IMR-90 (cell line): ENCODE measurements around the gene MR1. TPM values are rescaled to one million over a fixed set of nuclear protein-coding genes. Genes with fewer than 3 reads are reported as not detected.

Experiments
- polyA plus RNA-seq, 3 experiments: library from polyadenylated mRNA; depleted of rRNA; stranded (reverse); fragments of >200 nt; gene quantifications; 2 replicates each; pipeline ENCODE4 v1.2.3, GENCODE V29; 2012; ENCODE audit warnings: low replicate concordance in 1 of 3
- total RNA-seq: library from RNA; depleted of rRNA; stranded (reverse); fragments of >200 nt; gene quantifications from 2 replicates; pipeline ENCODE4 v1.2.3, GENCODE V29; 2012; rRNA removed

Gene MR1
- total and polyA plus RNA-seq, 2 of the 4 experiments (the other 2 are of a cell fraction), result 6.0 to 6.1 TPM

Other genes starting within 250 kb of the MR1 start
- 1.7 and 1.8 TPM in 2 replicates for gene KIAA1614, start 121.1 kb upstream of the MR1 start, total RNA-seq
- 3.0 and 3.5 TPM in 2 replicates for gene KIAA1614, start 121.1 kb upstream of the MR1 start, polyA plus RNA-seq (2012; rRNA removed)
- gene STX6, start 11.1 kb upstream of the MR1 start, total RNA-seq, result 31.4 and 38.0 TPM in 2 replicates
- 14.5 and 16.0 TPM in 2 replicates for gene STX6, start 11.1 kb upstream of the MR1 start, polyA plus RNA-seq (2012; rRNA removed)
- gene IER5, start 54.7 kb downstream of the MR1 start, total RNA-seq, result 15.8 and 29.4 TPM in 2 replicates
- gene IER5, start 54.7 kb downstream of the MR1 start, polyA plus RNA-seq (2012; rRNA removed), result 27.1 and 28.9 TPM in 2 replicates